ENCODE data around the gene ZCCHC13. TPM values are rescaled to one million over a fixed set of nuclear protein-coding genes. Genes with fewer than 3 reads are reported as not detected.

ZCCHC13 gene
- total and polyA plus RNA-seq, 2 donors (not counting 1 experiment from before 2014, with no cell fraction given), result not detected

- no peaks in the 10 kb centered on the region for H3K4me1 ChIP-seq (ENCODE audit: control insufficient read depth, extremely low read depth, insufficient read depth, low read length)
- H3K79me2 ChIP-seq (ENCODE audit: control insufficient read depth, insufficient read depth, low read length), result peaks cover 56% of the 10 kb centered on the region
- peak overlapping the region; percentile 88 for H3K9ac ChIP-seq (ENCODE audit: insufficient read depth, low read length)
- TF ChIP-seq EZH2 (IDR thresholded peaks at IDR 0.05; ENCODE audit: low read length, missing control alignments) (no peak), CTCF (conservative IDR thresholded peaks at IDR 0.05 in 1 of 2, IDR thresholded peaks at IDR 0.05 in 1 of 2; ENCODE audit: low read depth in 1 of 2, low read length in 2 of 2) (no peak)
- H4K20me1 ChIP-seq (ENCODE audit: control insufficient read depth, extremely low read depth, insufficient read depth, low read length), result no peaks in the 10 kb centered on the region
- no peaks in the 10 kb centered on the region for H3K9me3 ChIP-seq (ENCODE audit: control insufficient read depth, insufficient read depth, low read depth, low read length)
- no peaks in the 10 kb centered on the region for H3K36me3 ChIP-seq (ENCODE audit: control insufficient read depth, insufficient read depth, low read length)
- H3K4me3 ChIP-seq (replicated peaks in 1 of 4; ENCODE audit: control extremely low read depth in 1 of 4, insufficient read depth in 1 of 4, low read depth in 3 of 4, low read length in 4 of 4), result peak overlapping the region; percentile 79 to 84 (median 82)
- H2AFZ ChIP-seq (ENCODE audit: low read length), result no peak overlapping the region
- H3K27ac ChIP-seq (ENCODE audit: insufficient read depth, low read length), result peak overlapping the region; percentile 99
- H3K4me2 ChIP-seq (ENCODE audit: extremely low read depth, insufficient read depth, low read length), result peak overlapping the region; percentile 54
- H3K27me3 ChIP-seq (ENCODE audit: control insufficient read depth, insufficient read depth, low read length), result no peaks in the 10 kb centered on the region
- no peak for DNase-seq (ENCODE audit: low read depth in 2 of 2)
These were observed 12.4 kb upstream of the ZCCHC13 start for GRCh38 chrX:74291577-74291963.

- no peak for TF ChIP-seq EZH2 (IDR thresholded peaks at IDR 0.05; ENCODE audit: low read length, missing control alignments)
- peak; percentile 20 to 25 for TF ChIP-seq CTCF (conservative IDR thresholded peaks at IDR 0.05 in 1 of 2, IDR thresholded peaks at IDR 0.05 in 1 of 2; ENCODE audit: low read depth in 1 of 2, low read length in 2 of 2)
- no peaks in the 10 kb centered on the region for H3K27me3 ChIP-seq (ENCODE audit: control insufficient read depth, insufficient read depth, low read length)
- DNase-seq (ENCODE audit: low read depth in 2 of 2), result peak; percentile 85 to 90
- peak overlapping the region; percentile 80 for H2AFZ ChIP-seq (ENCODE audit: low read length)
- peak overlapping the region; percentile 92 for H3K4me2 ChIP-seq (ENCODE audit: extremely low read depth, insufficient read depth, low read length)
- H3K79me2 ChIP-seq (ENCODE audit: control insufficient read depth, insufficient read depth, low read length), result peaks cover 50% of the 10 kb centered on the region
- peak overlapping the region; percentile 88 for H3K9ac ChIP-seq (ENCODE audit: insufficient read depth, low read length)
- H3K27ac ChIP-seq (ENCODE audit: insufficient read depth, low read length), result peak overlapping the region; percentile 99
- no peaks in the 10 kb centered on the region for H3K36me3 ChIP-seq (ENCODE audit: control insufficient read depth, insufficient read depth, low read length)
- no peaks in the 10 kb centered on the region for H3K4me1 ChIP-seq (ENCODE audit: control insufficient read depth, extremely low read depth, insufficient read depth, low read length)
- H3K4me3 ChIP-seq (replicated peaks in 1 of 4; ENCODE audit: control extremely low read depth in 1 of 4, insufficient read depth in 1 of 4, low read depth in 3 of 4, low read length in 4 of 4), result peak overlapping the region; percentile 79 to 84 (median 82)
- H3K9me3 ChIP-seq (ENCODE audit: control insufficient read depth, insufficient read depth, low read depth, low read length), result no peaks in the 10 kb centered on the region
- no peaks in the 10 kb centered on the region for H4K20me1 ChIP-seq (ENCODE audit: control insufficient read depth, extremely low read depth, insufficient read depth, low read length)
These were observed 11.8 kb upstream of the ZCCHC13 start for GRCh38 chrX:74291964-74292807.

- peak overlapping the region; percentile 52 for H3K9ac ChIP-seq (ENCODE audit: insufficient read depth, low read length)
- no peaks in the 10 kb centered on the region for H3K36me3 ChIP-seq (ENCODE audit: control insufficient read depth, insufficient read depth, low read length)
- no peaks in the 10 kb centered on the region for H3K4me1 ChIP-seq (ENCODE audit: control insufficient read depth, extremely low read depth, insufficient read depth, low read length)
- H3K27ac ChIP-seq (ENCODE audit: insufficient read depth, low read length), result peak overlapping the region; percentile 99
- DNase-seq (ENCODE audit: low read depth in 2 of 2), result no peak
- H3K4me2 ChIP-seq (ENCODE audit: extremely low read depth, insufficient read depth, low read length), result peak overlapping the region; percentile 92
- no peaks in the 10 kb centered on the region for H4K20me1 ChIP-seq (ENCODE audit: control insufficient read depth, extremely low read depth, insufficient read depth, low read length)
- TF ChIP-seq EZH2 (IDR thresholded peaks at IDR 0.05; ENCODE audit: low read length, missing control alignments), result no peak
- no peak for TF ChIP-seq CTCF (conservative IDR thresholded peaks at IDR 0.05 in 1 of 2, IDR thresholded peaks at IDR 0.05 in 1 of 2; ENCODE audit: low read depth in 1 of 2, low read length in 2 of 2)
- peak overlapping the region; percentile 20 for H2AFZ ChIP-seq (ENCODE audit: low read length)
- peaks cover 45% of the 10 kb centered on the region for H3K79me2 ChIP-seq (ENCODE audit: control insufficient read depth, insufficient read depth, low read length)
- H3K4me3 ChIP-seq (replicated peaks in 1 of 4; ENCODE audit: control extremely low read depth in 1 of 4, insufficient read depth in 1 of 4, low read depth in 3 of 4, low read length in 4 of 4), result peak overlapping the region; percentile 77 to 84 (median 80)
- no peaks in the 10 kb centered on the region for H3K9me3 ChIP-seq (ENCODE audit: control insufficient read depth, insufficient read depth, low read depth, low read length)
- H3K27me3 ChIP-seq (ENCODE audit: control insufficient read depth, insufficient read depth, low read length), result no peaks in the 10 kb centered on the region
These were observed 11.2 kb upstream of the ZCCHC13 start for GRCh38 chrX:74292808-74293123.
